HG02588 (cell line): ENCODE data around the gene DOCK4.

ENCODE experiments used
- ATAC-seq: cut with Tn5 transposase; IDR thresholded peaks from one replicate; pipeline ENCODE4 v1.9.1; 2021; ENCODE audit warnings: mild to moderate bottlenecking, moderate library complexity; ENCODE audit not compliant: unreplicated experiment

The DOCK4 gene

GRCh38 chr7:112160771-112161150 is 45.4 kb downstream of the DOCK4 start:
- ATAC-seq, result no peak

DNA sequence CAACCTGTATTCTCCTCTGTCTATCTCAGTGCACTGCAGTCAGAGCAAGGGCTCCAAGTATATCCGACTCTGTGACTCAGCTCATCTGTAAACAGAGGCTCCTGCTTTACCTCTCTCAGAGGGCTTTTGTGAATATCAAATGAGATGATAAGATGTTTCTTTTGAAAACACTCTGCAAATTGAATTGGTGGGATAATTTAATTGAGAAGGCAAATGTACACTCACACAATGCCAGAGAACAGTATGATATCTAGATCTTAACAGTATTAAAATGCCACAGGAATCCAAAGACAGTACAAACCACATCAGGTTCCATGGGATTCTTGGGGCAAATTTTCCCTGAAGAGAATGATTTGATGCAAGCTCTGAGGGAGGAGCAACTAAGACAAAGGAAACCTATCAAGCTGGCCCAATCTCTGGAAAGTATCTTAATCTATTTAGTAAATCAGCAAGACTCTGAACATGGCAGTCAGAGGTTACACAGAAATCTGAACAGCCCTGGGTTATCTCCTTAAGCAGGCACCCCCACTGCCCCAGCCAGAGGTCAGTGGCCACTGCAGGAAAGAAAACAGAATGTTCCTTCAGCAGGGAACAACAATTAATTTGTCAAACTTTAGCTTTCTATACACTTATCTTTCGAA is 45.9 kb downstream of the DOCK4 start:
- ATAC-seq, result no peak

- no peak for ATAC-seq
These were observed 46.8 kb downstream of the DOCK4 start for GRCh38 chr7:112159351-112159750.

- ATAC-seq, result no peak
These were observed 49.1 kb downstream of the DOCK4 start for GRCh38 chr7:112157072-112157471.

DNA sequence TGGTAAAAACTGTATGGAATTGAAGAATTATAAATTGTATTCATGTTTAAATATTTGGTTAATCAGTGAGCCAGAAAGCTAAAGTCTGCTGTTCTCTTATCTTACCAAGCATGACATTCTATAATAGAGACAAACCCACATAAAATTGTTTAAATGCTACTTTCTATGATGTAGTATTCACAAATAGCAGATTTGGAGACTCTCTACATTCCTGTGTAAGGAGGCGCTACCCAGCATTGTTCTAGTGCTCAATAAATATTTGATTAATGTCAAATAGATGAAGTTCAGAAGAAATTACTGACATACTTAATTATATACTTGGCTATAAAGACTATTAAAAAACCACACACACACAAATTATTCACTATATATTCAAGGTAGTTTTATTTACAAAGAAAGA is 49.8 kb downstream of the DOCK4 start:
- ATAC-seq, result no peak

DNA sequence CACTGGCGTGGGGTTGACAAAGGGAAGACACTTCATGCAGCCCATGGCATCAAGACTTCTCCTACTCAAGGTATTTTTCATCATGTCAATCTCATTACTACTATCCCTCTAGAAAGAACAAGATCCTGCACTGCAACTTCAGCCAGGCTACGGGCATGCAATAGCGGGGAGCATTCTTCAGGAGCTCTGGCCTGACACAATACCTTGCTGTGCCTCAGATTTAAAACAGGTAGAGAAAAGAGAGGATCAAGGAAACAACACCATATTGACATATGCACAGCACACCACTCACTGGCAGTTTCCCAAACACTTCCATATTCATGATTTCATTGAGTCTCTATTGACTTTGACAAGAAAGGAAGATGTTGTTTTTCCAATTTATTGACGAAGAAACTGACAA is 51.5 kb downstream of the DOCK4 start:
- no peak for ATAC-seq

GRCh38 chr7:112152186-112152585 is 54.0 kb downstream of the DOCK4 start:
- no peak for ATAC-seq

GRCh38 chr7:112150823-112151641 is 55.2 kb downstream of the DOCK4 start:
- no peak for ATAC-seq

- no peak for ATAC-seq
These were observed 56.5 kb downstream of the DOCK4 start for GRCh38 chr7:112149734-112150133.

DNA sequence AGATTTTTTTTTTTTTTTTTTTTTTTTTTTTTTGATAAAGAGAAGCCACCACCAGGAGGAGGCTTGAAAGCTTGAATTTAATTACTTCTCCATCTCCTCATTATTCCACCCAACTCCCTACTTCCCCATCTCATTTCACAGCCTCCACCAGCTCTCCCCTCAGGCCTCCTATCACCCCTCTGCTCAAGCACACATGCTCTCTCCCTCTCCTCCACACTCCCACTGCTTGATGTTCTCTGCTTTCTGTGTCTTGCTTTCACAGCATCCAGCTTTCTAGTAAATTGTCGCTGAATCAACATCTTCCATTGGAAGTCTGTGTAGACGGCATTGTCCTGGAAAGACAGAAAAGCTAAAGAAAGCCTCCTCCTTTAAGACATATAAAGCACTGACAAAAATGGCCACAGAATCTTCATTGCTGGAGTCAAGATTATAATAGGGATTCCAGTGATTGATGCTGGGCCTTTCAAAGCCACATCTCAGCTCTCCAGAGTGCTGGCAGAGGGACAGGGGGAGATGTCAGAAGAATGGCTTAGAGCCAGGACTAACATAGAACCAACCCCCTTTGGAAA is 58.3 kb downstream of the DOCK4 start:
- ATAC-seq, result no peak

DNA sequence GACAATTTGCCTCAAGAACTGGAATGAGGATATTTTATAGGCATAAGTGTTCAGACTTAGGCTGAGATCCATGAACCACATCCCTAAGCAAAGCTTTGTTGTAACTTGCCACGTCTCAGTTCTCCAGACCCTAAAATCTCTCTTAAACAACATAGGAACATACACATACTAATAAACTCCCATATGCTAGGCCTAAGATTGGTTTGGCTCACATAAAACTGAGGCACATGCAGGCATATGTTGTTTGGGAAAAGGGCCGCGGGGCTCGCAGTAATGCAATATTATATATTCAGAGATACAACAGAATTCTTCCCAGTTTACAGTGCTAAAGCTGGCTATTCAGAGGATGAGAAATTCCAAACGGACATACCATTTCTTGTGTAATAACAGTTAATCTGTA is 61.0 kb downstream of the DOCK4 start:
- no peak for ATAC-seq

- ATAC-seq, result no peak
These were observed 61.7 kb downstream of the DOCK4 start for GRCh38 chr7:112144284-112145059.

DNA sequence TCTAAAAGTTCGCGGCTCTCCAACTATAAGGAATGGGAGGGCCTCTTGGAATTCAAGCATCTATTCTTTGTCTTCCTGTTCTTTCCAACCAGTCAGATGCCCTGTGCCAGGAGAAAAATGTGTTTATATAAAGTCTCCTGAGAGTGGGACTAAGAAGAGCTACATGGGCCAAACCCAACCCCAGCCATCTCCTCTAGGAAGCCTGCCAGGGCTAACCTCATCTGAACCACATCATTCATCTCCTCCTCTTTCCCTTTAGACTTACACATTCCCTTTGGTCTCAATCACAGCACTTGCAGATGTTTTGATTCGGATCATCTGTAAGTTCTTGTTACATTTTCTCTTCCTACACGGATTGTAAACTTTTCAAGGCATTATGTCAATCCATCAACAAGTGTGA is 62.6 kb downstream of the DOCK4 start:
- no peak for ATAC-seq

DNA sequence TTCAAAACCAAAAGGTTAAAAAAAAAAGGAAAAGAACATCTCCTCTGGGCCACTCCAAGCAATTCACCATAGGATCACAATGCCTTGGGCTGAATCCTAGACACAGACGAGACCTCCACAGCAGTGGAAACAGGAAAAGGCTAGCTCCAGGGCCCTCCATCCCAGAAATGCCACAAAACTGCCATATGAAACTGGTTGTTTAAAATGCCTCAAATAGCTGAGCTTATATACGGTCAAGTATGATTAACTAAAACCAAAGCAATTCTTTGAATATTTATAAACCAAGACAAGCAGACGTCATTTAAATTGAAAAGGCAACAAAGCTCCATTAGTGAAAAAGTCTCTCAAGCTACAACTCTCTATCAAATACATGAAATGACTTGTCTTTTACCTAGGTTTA is 63.1 kb downstream of the DOCK4 start:
- ATAC-seq, result no peak

DNA sequence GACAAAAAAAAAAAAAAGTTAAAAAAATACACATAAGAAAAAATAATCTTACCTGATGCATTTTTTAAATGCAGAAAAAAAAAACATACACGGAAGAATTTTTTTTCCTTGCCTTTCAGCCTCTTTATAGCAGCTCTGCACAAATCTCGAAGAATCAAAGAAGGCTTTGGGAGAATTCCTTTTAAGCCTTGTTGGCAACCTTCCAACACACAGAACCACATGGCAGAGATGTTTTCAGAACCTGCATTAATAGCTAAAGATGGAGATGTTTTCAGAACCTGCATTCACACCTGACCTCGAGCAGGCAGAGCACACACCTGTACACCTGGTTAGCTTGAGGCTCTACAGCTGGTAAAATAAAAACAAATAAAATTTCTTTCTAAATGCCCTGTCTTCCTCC is 65.6 kb downstream of the DOCK4 start:
- no peak for ATAC-seq

GRCh38 chr7:112138938-112139337 is 67.3 kb downstream of the DOCK4 start:
- no peak for ATAC-seq

DNA sequence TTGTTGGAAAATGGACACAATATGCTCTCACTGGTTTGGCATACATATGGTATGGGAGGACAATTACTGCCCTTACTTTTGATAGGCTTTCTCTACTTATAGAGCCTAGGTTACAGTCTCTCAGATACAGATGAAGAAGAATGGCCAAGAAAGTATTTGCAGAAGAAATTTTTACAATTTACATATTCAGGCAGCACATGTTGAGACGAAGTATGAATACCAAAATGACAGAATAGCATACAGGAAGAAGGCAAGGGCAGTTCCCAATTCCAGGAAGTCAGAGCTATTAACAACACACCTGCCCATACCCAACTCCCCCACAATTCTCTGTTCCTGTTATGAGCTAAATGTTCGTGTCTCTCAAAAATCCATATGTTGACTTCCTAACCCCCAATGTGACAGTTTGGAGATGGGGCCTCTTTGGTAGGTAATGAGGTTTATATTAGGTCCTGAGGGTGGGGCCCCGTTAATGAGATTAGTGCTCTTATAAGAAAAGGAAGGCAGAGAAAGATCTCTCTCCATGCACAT is 67.8 kb downstream of the DOCK4 start:
- ATAC-seq, result no peak

DNA sequence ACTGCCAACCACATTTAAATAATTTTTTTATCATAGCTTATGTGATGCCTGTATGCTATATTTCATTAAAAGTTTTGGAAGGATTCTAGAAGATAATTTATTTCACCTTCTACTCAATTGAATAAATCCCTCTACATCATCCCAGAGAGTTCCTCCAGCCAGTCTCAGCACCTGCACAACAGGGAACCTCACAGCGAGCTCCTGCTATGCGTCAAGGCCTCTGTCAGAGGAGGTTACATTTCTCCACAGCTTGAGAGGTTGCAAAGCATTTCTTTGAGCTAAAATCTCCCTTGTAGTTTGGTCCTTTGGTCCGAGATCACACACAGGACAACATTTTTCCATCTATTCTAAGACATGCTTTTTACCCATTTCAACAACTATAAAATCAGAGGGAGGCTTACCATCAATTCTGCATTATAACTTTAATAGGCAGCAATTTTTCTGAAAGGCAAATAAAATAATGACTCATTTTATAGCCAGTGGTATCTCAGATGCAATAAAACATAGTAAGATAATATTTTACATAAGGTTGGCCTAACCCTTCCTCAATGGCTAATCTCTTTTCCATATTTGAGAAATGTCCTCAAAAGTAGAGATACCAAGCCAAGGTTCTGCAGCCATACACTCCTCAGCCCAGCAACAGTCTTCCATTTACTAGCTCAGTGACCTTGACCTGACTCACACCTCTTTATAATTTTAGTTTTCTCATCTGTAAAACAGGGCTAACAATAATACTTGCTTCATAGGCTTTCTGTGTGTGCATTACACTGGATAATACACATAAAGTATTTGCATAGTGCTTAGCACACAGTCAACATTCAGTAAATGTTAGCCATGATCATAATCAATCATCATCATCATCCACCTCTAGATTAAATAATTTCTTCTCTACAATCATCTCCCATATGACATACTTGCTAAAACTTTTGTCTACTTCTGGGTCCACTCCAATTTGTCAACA is 68.8 kb downstream of the DOCK4 start:
- no peak for ATAC-seq

- ATAC-seq, result no peak
These were observed 69.8 kb downstream of the DOCK4 start for GRCh38 chr7:112136271-112137008.
